ENCODE results near the gene VCPKMT. TPM values are rescaled to one million over a fixed set of nuclear protein-coding genes. Genes with fewer than 3 reads are reported as not detected.

Gene VCPKMT
- 7.4 and 7.9 TPM in 2 replicates for total RNA-seq

DNA sequence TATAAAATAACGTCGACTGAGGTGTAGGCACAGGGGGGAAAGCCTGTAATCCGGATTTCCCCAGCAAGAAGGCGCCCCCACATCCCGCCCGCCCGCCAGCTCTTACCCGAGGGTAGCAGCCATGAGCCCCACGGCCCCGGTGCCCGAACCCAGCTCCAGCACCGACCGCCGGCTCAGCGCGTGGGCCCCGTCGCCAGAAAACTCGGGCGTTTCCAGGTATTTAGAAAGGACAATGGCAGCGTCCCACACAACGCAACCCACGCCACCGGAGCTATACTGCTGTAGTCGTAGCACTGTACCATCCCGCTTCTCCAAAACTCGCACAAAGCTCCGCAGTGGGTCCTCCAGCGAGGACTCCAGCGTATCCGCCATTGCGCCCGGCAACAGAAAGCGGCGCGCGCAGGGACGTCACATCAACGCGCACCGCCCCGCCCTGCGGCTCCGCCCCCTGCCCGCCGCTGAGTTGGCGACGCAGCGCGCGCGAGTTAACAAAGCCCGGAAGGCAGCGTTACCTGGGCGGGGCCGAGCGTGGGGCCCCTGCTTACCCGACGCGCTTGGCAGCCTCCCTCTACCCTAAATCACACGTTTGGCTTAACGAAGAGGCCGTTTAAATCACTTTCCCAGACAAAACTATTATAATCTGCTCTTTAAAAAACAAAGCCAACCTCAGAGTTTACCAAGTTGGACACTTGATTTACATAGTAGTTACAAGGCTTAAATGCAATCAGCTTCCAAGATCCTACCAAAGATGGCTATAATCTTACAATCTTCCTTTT is at the start of gene VCPKMT:
TSS of gene VCPKMT (minus strand) at position 392 of the 776 bp plus-strand sequence. CDS start at position 372, 20 bp downstream.

Small RNA genes within 50 kb of the gene (small RNA-seq; reads per million reads assigned to genes)
- gene RF00019, result not detected

Other genes starting within 250 kb of the VCPKMT start
- gene ARF6, start 223.5 kb downstream of the VCPKMT start, total RNA-seq, result 80.9 and 104 TPM in 2 replicates
- gene SOS2, start 115.0 kb upstream of the VCPKMT start, total RNA-seq, result 32.1 and 42.0 TPM in 2 replicates
- gene L2HGDH, start 195.7 kb upstream of the VCPKMT start, total RNA-seq, result 4.7 and 5.6 TPM in 2 replicates
- gene DMAC2L, start 195.8 kb upstream of the VCPKMT start, total RNA-seq, result 4.0 and 7.9 TPM in 2 replicates

Measured in placental epithelial cell (primary cell).